Endometrium (tissue), 2 donors: ENCODE measurements around the gene PRR7.

Source experiments
- FAIRE-seq: peaks from 2 replicates; lab custom pipeline; 2012; peaks lifted over from hg19 to GRCh38; lab: Jason Lieb, UNC
- donor health status: control.
- donor health status: control.

PRR7 gene

GRCh38 chr5:177435847-177436536 lies 10.6 kb upstream of the PRR7 start:
- no peak for FAIRE-seq

- no peak for FAIRE-seq
Observed at GRCh38 chr5:177437623-177438022, 9.0 kb upstream of the PRR7 start.

- FAIRE-seq = no peak
Observed at GRCh38 chr5:177438468-177438867, 8.1 kb upstream of the PRR7 start.

- no peak for FAIRE-seq
Observed at GRCh38 chr5:177439518-177440053, 7.0 kb upstream of the PRR7 start.

GRCh38 chr5:177440211-177440989 lies 6.2 kb upstream of the PRR7 start:
- FAIRE-seq = no peak

- no peak for FAIRE-seq
Observed at GRCh38 chr5:177440990-177441780, 5.4 kb upstream of the PRR7 start.

GRCh38 chr5:177442066-177442826 lies 4.4 kb upstream of the PRR7 start:
- FAIRE-seq = no peak

- no peak for FAIRE-seq
Observed at GRCh38 chr5:177443144-177443983, 3.2 kb upstream of the PRR7 start.

GRCh38 chr5:177444106-177445051 lies 2.2 kb upstream of the PRR7 start:
- no peak for FAIRE-seq

- FAIRE-seq = no peak
Observed at GRCh38 chr5:177445052-177445916, 1.3 kb upstream of the PRR7 start.

GRCh38 chr5:177445917-177446199 lies 756 bp upstream of the PRR7 start:
- FAIRE-seq = no peak

- no peak for FAIRE-seq
Observed at GRCh38 chr5:177447066-177447610, 524 bp downstream of the PRR7 start.

- no peak for FAIRE-seq
Observed at GRCh38 chr5:177447611-177448243, 1.1 kb downstream of the PRR7 start.

GRCh38 chr5:177448244-177448950 lies 1.8 kb downstream of the PRR7 start:
- no peak for FAIRE-seq

- FAIRE-seq = no peak
Observed at GRCh38 chr5:177449140-177450061, 2.8 kb downstream of the PRR7 start.

GRCh38 chr5:177450667-177451424 lies 4.2 kb downstream of the PRR7 start:
- FAIRE-seq = no peak
